ENCODE results near the gene BSND. TPM values are rescaled to one million over a fixed set of nuclear protein-coding genes. Genes with fewer than 3 reads are reported as not detected.

BSND gene
- total RNA-seq, 1 experiment from 2014 or later = not detected

GRCh38 chr1:55043726-55044125 is 45.0 kb downstream of the BSND start:
- CTCF ChIA-PET = no interaction called here
- no peak overlapping the region for H3K4me3 ChIP-seq (ENCODE audit: low read depth, low read length)
- no peaks in the 10 kb centered on the region for H3K27me3 ChIP-seq (replicated peaks; ENCODE audit: control insufficient read depth, insufficient read depth, low read length)
- POLR2A ChIA-PET = no interaction called here
- no peak for TF ChIP-seq CTCF (IDR thresholded peaks at IDR 0.05; ENCODE audit: insufficient read depth in 1 of 2, low read depth in 1 of 2, low read length in 1 of 2, severe bottlenecking in 1 of 2, unreplicated experiment in 1 of 2)
- H3K9me3 ChIP-seq = no peaks in the 10 kb centered on the region
- Mint-ChIP-seq H3K36me3 (ENCODE audit: insufficient read depth, unreplicated experiment) (peaks cover 17% of the 10 kb centered on the region), H3K27me3 (ENCODE audit: insufficient read depth, unreplicated experiment) (no peaks in the 10 kb centered on the region), H3K9me3 (ENCODE audit: unreplicated experiment) (no peaks in the 10 kb centered on the region), H3K4me1 (ENCODE audit: low read depth, unreplicated experiment) (peaks cover 3% of the 10 kb centered on the region), H3K27ac (ENCODE audit: unreplicated experiment) (no peak overlapping the region), H3K4me3 (ENCODE audit: unreplicated experiment) (no peak overlapping the region)
- H3K4me1 ChIP-seq = peaks cover 3% of the 10 kb centered on the region
- peaks cover 4% of the 10 kb centered on the region for H3K36me3 ChIP-seq (ENCODE audit: control insufficient read depth, insufficient read depth, low read length)
- intact Hi-C loops (cut with micrococcal nuclease; ENCODE audit: unreplicated experiment) = no loop called here
- BruUV-seq (replicated peaks) = no TSS peak
- no peak for DNase-seq

GRCh38 chr1:55044617-55045397 is 46.1 kb downstream of the BSND start:
- intact Hi-C loops (cut with micrococcal nuclease; ENCODE audit: unreplicated experiment) = no loop called here
- Histone ChIP-seq H3K4me3 (ENCODE audit: low read depth, low read length) (no peak overlapping the region), H3K4me1 (no peaks in the 10 kb centered on the region), H3K27me3 (replicated peaks; ENCODE audit: control insufficient read depth, insufficient read depth, low read length) (no peaks in the 10 kb centered on the region), H3K9me3 (no peaks in the 10 kb centered on the region), H3K36me3 (ENCODE audit: control insufficient read depth, insufficient read depth, low read length) (peaks cover 4% of the 10 kb centered on the region)
- Mint-ChIP-seq H3K4me3 (ENCODE audit: unreplicated experiment) (no peak overlapping the region), H3K27ac (ENCODE audit: unreplicated experiment) (no peak overlapping the region), H3K27me3 (ENCODE audit: insufficient read depth, unreplicated experiment) (no peaks in the 10 kb centered on the region), H3K9me3 (ENCODE audit: unreplicated experiment) (no peaks in the 10 kb centered on the region), H3K4me1 (ENCODE audit: low read depth, unreplicated experiment) (no peaks in the 10 kb centered on the region), H3K36me3 (ENCODE audit: insufficient read depth, unreplicated experiment) (peaks cover 12% of the 10 kb centered on the region)
- TF ChIP-seq CTCF (IDR thresholded peaks at IDR 0.05; ENCODE audit: insufficient read depth in 1 of 2, low read depth in 1 of 2, low read length in 1 of 2, severe bottlenecking in 1 of 2, unreplicated experiment in 1 of 2) = no peak
- ChIA-PET POLR2A (no interaction called here), CTCF (no interaction called here)
- no peak for DNase-seq
- BruUV-seq (replicated peaks) = no TSS peak

GRCh38 chr1:55045430-55045829 is 46.7 kb downstream of the BSND start:
- POLR2A ChIA-PET = no interaction called here
- Histone ChIP-seq H3K27me3 (replicated peaks; ENCODE audit: control insufficient read depth, insufficient read depth, low read length) (no peaks in the 10 kb centered on the region), H3K4me1 (no peaks in the 10 kb centered on the region), H3K36me3 (ENCODE audit: control insufficient read depth, insufficient read depth, low read length) (peaks cover 4% of the 10 kb centered on the region), H3K4me3 (ENCODE audit: low read depth, low read length) (no peak overlapping the region), H3K9me3 (no peaks in the 10 kb centered on the region)
- intact Hi-C loops (cut with micrococcal nuclease; ENCODE audit: unreplicated experiment) = no loop called here
- H3K9me3 Mint-ChIP-seq (ENCODE audit: unreplicated experiment) = no peaks in the 10 kb centered on the region
- BruUV-seq (replicated peaks) = no TSS peak
- no peak overlapping the region for H3K4me3 Mint-ChIP-seq (ENCODE audit: unreplicated experiment)
- H3K27ac Mint-ChIP-seq (ENCODE audit: unreplicated experiment) = no peak overlapping the region
- no peak for TF ChIP-seq CTCF (IDR thresholded peaks at IDR 0.05; ENCODE audit: insufficient read depth in 1 of 2, low read depth in 1 of 2, low read length in 1 of 2, severe bottlenecking in 1 of 2, unreplicated experiment in 1 of 2)
- no peaks in the 10 kb centered on the region for H3K27me3 Mint-ChIP-seq (ENCODE audit: insufficient read depth, unreplicated experiment)
- no peak for DNase-seq
- peaks cover 12% of the 10 kb centered on the region for H3K36me3 Mint-ChIP-seq (ENCODE audit: insufficient read depth, unreplicated experiment)
- CTCF ChIA-PET = no interaction called here
- no peaks in the 10 kb centered on the region for H3K4me1 Mint-ChIP-seq (ENCODE audit: low read depth, unreplicated experiment)

All from Caco-2 (cell line).